ENCODE data around the gene TSPAN9. TPM values are rescaled to one million over a fixed set of nuclear protein-coding genes. Genes with fewer than 3 reads are reported as not detected.
A peak's percentile ranks its signal among the peaks of the same experiment; 100 is the strongest.

The TSPAN9 gene
- total RNA-seq, 4 donors from 2014 or later: 15.7 to 32.6 (median 26.2) TPM

GRCh38 chr12:3054374-3054773 lies 22.8 kb upstream of the TSPAN9 start:
- 86 to 88% methylated on average over 7 of the region's 7 CpGs for WGBS, 2 donors
- TF ChIP-seq POLR2A (IDR thresholded peaks at IDR 0.05) (no peak), EP300 (IDR thresholded peaks at IDR 0.05) (no peak), CTCF (IDR thresholded peaks at IDR 0.05) (no peak)
- no peak for DNase-seq (ENCODE audit: low spot score in 2 of 2)
- no peaks in the 10 kb centered on the region for H3K9me3 ChIP-seq
- no peaks in the 10 kb centered on the region for H3K27me3 ChIP-seq
- H3K4me3 ChIP-seq: no peak overlapping the region
- no peak overlapping the region for H3K27ac ChIP-seq
- H3K4me1 ChIP-seq: peaks cover 0 to 6% (median 0%) of the 10 kb centered on the region in 4 donors
- no peaks in the 10 kb centered on the region for H3K36me3 ChIP-seq

- H3K27me3 ChIP-seq: no peaks in the 10 kb centered on the region
- peaks cover 0 to 6% (median 0%) of the 10 kb centered on the region in 4 donors for H3K4me1 ChIP-seq
- WGBS, 2 donors: 53 to 59% methylated on average over 12 of the region's 12 CpGs
- peak in 1 of 2 donors; percentile 25 for TF ChIP-seq EP300 (IDR thresholded peaks at IDR 0.05)
- TF ChIP-seq POLR2A (IDR thresholded peaks at IDR 0.05): no peak
- H3K4me3 ChIP-seq: no peak overlapping the region
- no peaks in the 10 kb centered on the region for H3K36me3 ChIP-seq
- H3K27ac ChIP-seq: peak overlapping the region in 3 of 4 donors; percentile 37 to 70 (median 49)
- no peaks in the 10 kb centered on the region for H3K9me3 ChIP-seq
- peak in 1 of 2 donors; percentile 46 for DNase-seq (ENCODE audit: low spot score in 2 of 2)
These were observed 22.0 kb upstream of the TSPAN9 start for GRCh38 chr12:3055026-3055703.

GRCh38 chr12:3055704-3056467 lies 21.3 kb upstream of the TSPAN9 start:
- Histone ChIP-seq H3K36me3 (no peaks in the 10 kb centered on the region), H3K4me1 (peaks cover 0 to 6% (median 0%) of the 10 kb centered on the region in 4 donors), H3K27me3 (no peaks in the 10 kb centered on the region), H3K27ac (peak overlapping the region in 3 of 4 donors; percentile 37 to 70 (median 49)), H3K9me3 (no peaks in the 10 kb centered on the region), H3K4me3 (no peak overlapping the region)
- no peak for DNase-seq (ENCODE audit: low spot score in 2 of 2)
- WGBS, 2 donors: 57 to 62% methylated on average over 8 of the region's 8 CpGs
- TF ChIP-seq EP300 (IDR thresholded peaks at IDR 0.05): no peak
- TF ChIP-seq POLR2A (IDR thresholded peaks at IDR 0.05): no peak
- no peak for TF ChIP-seq CTCF (IDR thresholded peaks at IDR 0.05)

- Histone ChIP-seq H3K27me3 (no peaks in the 10 kb centered on the region), H3K4me3 (no peak overlapping the region), H3K9me3 (peaks cover 0 to 16% (median 0%) of the 10 kb centered on the region in 4 donors), H3K4me1 (no peaks in the 10 kb centered on the region), H3K27ac (no peak overlapping the region), H3K36me3 (no peaks in the 10 kb centered on the region)
- no peak for DNase-seq (ENCODE audit: low spot score in 2 of 2)
- WGBS, 2 donors: 54 to 60% methylated on average over 5 of the region's 5 CpGs
- TF ChIP-seq EP300 (IDR thresholded peaks at IDR 0.05) (no peak), POLR2A (IDR thresholded peaks at IDR 0.05) (no peak), CTCF (IDR thresholded peaks at IDR 0.05) (no peak)
These were observed 16.1 kb upstream of the TSPAN9 start for GRCh38 chr12:3061059-3061458.

GRCh38 chr12:3061501-3062215 lies 15.5 kb upstream of the TSPAN9 start:
- Histone ChIP-seq H3K27me3 (no peaks in the 10 kb centered on the region), H3K9me3 (peaks cover 0 to 16% (median 0%) of the 10 kb centered on the region in 4 donors), H3K27ac (no peak overlapping the region), H3K36me3 (no peaks in the 10 kb centered on the region), H3K4me1 (no peaks in the 10 kb centered on the region), H3K4me3 (no peak overlapping the region)
- no peak for TF ChIP-seq POLR2A (IDR thresholded peaks at IDR 0.05)
- no peak for DNase-seq (ENCODE audit: low spot score in 2 of 2)
- WGBS, 2 donors: 63 to 70% methylated on average over 3 of the region's 3 CpGs

Data from tibial nerve (tissue), 4 donors.